SH-SY5Y (cell line): ENCODE measurements around the gene ANKRD11.

ENCODE experiments used
- GATA2 ChIP-seq: IDR thresholded peaks from 2 replicates; pipeline ENCODE4 v1.6.1; 2011; ENCODE audit warnings: mild to moderate bottlenecking, low read depth, low read length
- GATA3 ChIP-seq: IDR thresholded peaks from 2 replicates; pipeline ENCODE4 v1.6.1; 2011; ENCODE audit warnings: low read depth, mild to moderate bottlenecking, low read length, moderate library complexity

- no peak for TF ChIP-seq GATA2
- TF ChIP-seq GATA3 = no peak
Observed at GRCh38 chr16:89425523-89425922, 64.8 kb downstream of the ANKRD11 start.
